ENCODE data around the gene ZSCAN22.

DNA sequence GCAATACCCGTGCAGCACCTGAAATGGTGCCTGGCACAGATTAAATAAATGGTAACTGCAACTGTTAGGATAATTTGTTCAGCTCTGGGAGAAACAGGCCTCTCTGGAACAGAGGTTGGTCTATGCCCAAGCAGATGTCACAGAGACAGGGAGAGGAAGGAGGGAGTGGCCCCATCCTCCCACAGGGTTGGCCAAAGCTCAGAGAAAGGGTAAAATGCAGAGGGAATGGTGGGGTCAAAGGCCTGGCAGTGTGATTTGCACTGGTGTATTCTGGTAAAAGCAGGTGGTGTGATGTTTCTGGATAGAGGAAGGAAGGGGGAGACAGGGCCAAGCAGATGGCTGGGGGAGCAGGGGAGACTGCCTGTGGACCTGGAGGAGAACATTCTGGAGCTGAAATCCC, 9.4 kb downstream of the ZSCAN22 start:
- TF ChIP-seq CTCF (IDR thresholded peaks at IDR 0.05; ENCODE audit: extremely low read depth in 1 of 2, insufficient read depth in 1 of 2, low read depth in 1 of 2, low read length in 2 of 2) (no peak), POLR2A (IDR thresholded peaks at IDR 0.05; ENCODE audit: low read depth, low read length) (no peak), MAX (IDR thresholded peaks at IDR 0.05; ENCODE audit: insufficient read depth, insufficient read length) (no peak), GATA2 (IDR thresholded peaks at IDR 0.05; ENCODE audit: insufficient read depth, insufficient read length, low read depth, low read length) (no peak), EZH2 (IDR thresholded peaks at IDR 0.05; ENCODE audit: borderline replicate concordance, low read depth, low read length, severe bottlenecking) (no peak), JUN (IDR thresholded peaks at IDR 0.05; ENCODE audit: borderline replicate concordance, insufficient read depth, insufficient read length, low read depth) (no peak)
